Brain microvascular endothelial cell (primary cell): ENCODE results near the gene ASPM.

Experiments
- DNase-seq: peaks from one replicate; pipeline ENCODE4 v3.0.0-alpha.2; 2020
- H3K27ac ChIP-seq: fragments of 250-450 bp; sonication (Bioruptor Pico); 2 replicates; pipeline ENCODE4 v1.5.1; 2020; ENCODE audit warnings: mild to moderate bottlenecking, moderate library complexity
- H3K27me3 ChIP-seq: fragments of 250-450 bp; sonication (Bioruptor Pico); replicated peaks from 2 replicates; pipeline ENCODE4 v1.5.1; 2020; ENCODE audit warnings: mild to moderate bottlenecking
- H3K36me3 ChIP-seq: fragments of 250-450 bp; sonication (Bioruptor Pico); replicated peaks from 2 replicates; pipeline ENCODE4 v1.5.1; 2020; ENCODE audit warnings: mild to moderate bottlenecking
- H3K4me3 ChIP-seq: 2 replicates; pipeline ENCODE4 v1.5.1; 2011; ENCODE audit warnings: low read depth, mild to moderate bottlenecking, control low read depth, low read length, moderate library complexity
- in situ Hi-C: cut with HindIII; loops from 2 replicates; pipeline ENCODE4 v1.10.0; 2017; ENCODE audit warnings: low sequenced_read_pairs, low pct_ligation_motif_present
- TF ChIP-seq, protein P1 (sequence below): IDR thresholded peaks from 2 replicates; pipeline ENCODE4 v1.5.1; 2011; ENCODE audit warnings: low read depth, mild to moderate bottlenecking, moderate library complexity, low read length, control low read depth, inconsistent platforms; ENCODE audit errors: missing control alignments

The ASPM gene

GRCh38 chr1:197127246-197127912, 19.1 kb downstream of the ASPM start:
- TF ChIP-seq, protein P1, sequence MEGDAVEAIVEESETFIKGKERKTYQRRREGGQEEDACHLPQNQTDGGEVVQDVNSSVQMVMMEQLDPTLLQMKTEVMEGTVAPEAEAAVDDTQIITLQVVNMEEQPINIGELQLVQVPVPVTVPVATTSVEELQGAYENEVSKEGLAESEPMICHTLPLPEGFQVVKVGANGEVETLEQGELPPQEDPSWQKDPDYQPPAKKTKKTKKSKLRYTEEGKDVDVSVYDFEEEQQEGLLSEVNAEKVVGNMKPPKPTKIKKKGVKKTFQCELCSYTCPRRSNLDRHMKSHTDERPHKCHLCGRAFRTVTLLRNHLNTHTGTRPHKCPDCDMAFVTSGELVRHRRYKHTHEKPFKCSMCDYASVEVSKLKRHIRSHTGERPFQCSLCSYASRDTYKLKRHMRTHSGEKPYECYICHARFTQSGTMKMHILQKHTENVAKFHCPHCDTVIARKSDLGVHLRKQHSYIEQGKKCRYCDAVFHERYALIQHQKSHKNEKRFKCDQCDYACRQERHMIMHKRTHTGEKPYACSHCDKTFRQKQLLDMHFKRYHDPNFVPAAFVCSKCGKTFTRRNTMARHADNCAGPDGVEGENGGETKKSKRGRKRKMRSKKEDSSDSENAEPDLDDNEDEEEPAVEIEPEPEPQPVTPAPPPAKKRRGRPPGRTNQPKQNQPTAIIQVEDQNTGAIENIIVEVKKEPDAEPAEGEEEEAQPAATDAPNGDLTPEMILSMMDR, result no peak
- Histone ChIP-seq H3K36me3 (no peaks in the 10 kb centered on the region), H3K27me3 (no peaks in the 10 kb centered on the region), H3K4me3 (no peak overlapping the region), H3K27ac (no peak overlapping the region)
- in situ Hi-C loops, result no loop called here
- DNase-seq, result no peak

DNA sequence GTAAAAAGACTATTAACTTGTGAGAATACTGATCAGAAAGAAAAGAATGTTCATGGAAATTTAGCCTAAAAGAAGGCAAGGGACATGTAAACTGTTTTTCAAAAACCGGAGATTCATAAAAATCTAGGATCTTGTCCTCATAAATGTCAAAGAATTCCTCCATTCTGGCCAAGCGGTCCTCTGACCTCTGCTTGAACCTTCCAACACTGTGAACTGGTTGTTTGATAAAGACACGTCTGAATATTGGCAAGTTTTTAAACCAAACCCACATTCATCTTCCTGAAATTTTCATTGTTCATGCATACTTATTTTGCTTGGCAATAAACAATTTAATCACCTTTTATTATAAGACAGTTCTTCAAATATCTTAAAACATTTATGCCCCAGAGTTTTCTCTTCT, 19.8 kb downstream of the ASPM start:
- Histone ChIP-seq H3K27ac (no peak overlapping the region), H3K36me3 (no peaks in the 10 kb centered on the region), H3K27me3 (no peaks in the 10 kb centered on the region), H3K4me3 (no peak overlapping the region)
- no peak for DNase-seq
- TF ChIP-seq, protein P1, result no peak
- in situ Hi-C loops, result no loop called here

- DNase-seq, result no peak
- Histone ChIP-seq H3K27ac (no peak overlapping the region), H3K36me3 (no peaks in the 10 kb centered on the region), H3K4me3 (no peak overlapping the region), H3K27me3 (no peaks in the 10 kb centered on the region)
- in situ Hi-C loops, result no loop called here
- TF ChIP-seq, protein P1, result no peak
These were observed 22.1 kb downstream of the ASPM start for GRCh38 chr1:197124376-197124775.

DNA sequence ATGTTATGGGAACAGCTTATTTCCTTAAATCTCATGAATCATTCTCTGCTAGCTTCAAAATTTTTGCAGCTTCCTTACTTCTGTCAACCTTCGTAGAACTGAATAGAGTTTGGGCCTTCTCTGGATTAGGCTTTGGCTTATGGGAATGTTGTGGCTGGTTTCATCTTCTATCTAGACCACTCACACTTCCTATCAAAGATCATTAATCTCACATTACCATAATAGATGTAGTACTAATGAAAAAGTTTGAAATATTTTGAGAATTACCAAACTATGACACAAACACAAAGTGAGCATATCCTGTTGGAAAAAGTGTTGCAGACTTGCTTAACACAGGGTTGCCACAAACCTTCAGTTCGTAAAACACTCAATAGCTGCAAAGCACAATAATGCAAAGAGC, 30.3 kb downstream of the ASPM start:
- Histone ChIP-seq H3K36me3 (no peaks in the 10 kb centered on the region), H3K27ac (no peak overlapping the region), H3K4me3 (no peak overlapping the region), H3K27me3 (no peaks in the 10 kb centered on the region)
- TF ChIP-seq, protein P1, result no peak
- in situ Hi-C loops, result no loop called here
- DNase-seq, result no peak

GRCh38 chr1:197106869-197107268, 39.6 kb downstream of the ASPM start:
- H3K27ac ChIP-seq, result no peak overlapping the region
- in situ Hi-C loops, result no loop called here
- H3K36me3 ChIP-seq, result no peaks in the 10 kb centered on the region

DNA sequence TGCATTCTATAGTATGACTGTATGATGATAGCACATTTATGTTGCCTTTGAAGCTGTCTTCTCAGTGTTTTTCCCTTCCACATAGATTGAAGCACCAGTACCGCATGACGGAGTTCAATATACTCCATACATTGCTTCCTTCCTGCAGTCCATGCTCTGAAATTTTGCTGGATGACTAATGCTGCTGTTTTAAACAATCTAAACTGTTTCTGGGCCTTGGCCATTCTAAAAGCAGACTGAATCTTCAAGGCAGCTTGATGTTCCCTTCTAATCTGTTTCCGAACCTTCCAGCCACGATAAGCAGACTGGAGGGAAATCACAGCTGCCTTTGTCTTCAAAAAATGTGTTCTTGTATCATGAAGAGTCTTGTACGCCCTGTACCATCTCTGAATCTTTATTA, 43.2 kb downstream of the ASPM start:
- peak; percentile 17 for DNase-seq
- Histone ChIP-seq H3K27me3 (no peaks in the 10 kb centered on the region), H3K4me3 (no peak overlapping the region), H3K27ac (no peak overlapping the region), H3K36me3 (no peaks in the 10 kb centered on the region)
- in situ Hi-C loops, result no loop called here
- TF ChIP-seq, protein P1, result no peak

More at GRCh38 chr1:197106869-197107268, 39.6 kb downstream of the ASPM start:
- Histone ChIP-seq H3K27me3 (no peaks in the 10 kb centered on the region), H3K4me3 (no peak overlapping the region)
- TF ChIP-seq, protein P1, result no peak
- no peak for DNase-seq
